Measurements from ENCODE around the gene PPP3CA. TPM values are rescaled to one million over a fixed set of nuclear protein-coding genes. Genes with fewer than 3 reads are reported as not detected.

The PPP3CA gene
- total RNA-seq, 1 experiment from 2014 or later = 129 TPM

DNA sequence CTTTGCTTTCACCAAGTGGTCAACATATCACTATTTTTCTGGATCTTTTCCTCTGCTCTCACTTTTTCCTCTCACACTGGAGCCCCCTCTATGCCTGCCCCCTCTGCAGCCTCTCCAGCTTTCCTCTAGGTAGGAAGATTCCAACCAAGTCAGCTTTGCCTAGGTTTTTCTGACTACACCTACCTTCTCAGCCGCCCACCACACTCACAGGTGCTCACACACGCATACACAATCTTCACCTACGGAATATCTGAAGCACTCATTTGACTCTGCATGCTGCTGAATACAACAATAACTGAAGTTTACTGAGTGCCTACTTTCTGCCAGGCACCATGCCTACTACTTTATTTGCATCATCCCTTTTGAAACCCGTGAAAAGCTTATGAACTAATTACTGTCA lies 328.0 kb downstream of the PPP3CA start:
- ChIA-PET CTCF (no interaction called here), POLR2A (ENCODE audit: low non-redundant PET) (no interaction called here)
- no TSS peak for BruUV-seq (replicated peaks)
- TF ChIP-seq EZH2 (IDR thresholded peaks at IDR 0.05; ENCODE audit: borderline replicate concordance, low read depth, low read length, poor library complexity, severe bottlenecking) = no peak
- TF ChIP-seq, protein P1, sequence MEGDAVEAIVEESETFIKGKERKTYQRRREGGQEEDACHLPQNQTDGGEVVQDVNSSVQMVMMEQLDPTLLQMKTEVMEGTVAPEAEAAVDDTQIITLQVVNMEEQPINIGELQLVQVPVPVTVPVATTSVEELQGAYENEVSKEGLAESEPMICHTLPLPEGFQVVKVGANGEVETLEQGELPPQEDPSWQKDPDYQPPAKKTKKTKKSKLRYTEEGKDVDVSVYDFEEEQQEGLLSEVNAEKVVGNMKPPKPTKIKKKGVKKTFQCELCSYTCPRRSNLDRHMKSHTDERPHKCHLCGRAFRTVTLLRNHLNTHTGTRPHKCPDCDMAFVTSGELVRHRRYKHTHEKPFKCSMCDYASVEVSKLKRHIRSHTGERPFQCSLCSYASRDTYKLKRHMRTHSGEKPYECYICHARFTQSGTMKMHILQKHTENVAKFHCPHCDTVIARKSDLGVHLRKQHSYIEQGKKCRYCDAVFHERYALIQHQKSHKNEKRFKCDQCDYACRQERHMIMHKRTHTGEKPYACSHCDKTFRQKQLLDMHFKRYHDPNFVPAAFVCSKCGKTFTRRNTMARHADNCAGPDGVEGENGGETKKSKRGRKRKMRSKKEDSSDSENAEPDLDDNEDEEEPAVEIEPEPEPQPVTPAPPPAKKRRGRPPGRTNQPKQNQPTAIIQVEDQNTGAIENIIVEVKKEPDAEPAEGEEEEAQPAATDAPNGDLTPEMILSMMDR (conservative IDR thresholded peaks at IDR 0.05; ENCODE audit: low read depth, low read length) = no peak
- no peak for DNase-seq (ENCODE audit: low spot score)
- Histone ChIP-seq H3K27ac (ENCODE audit: low read depth, low read length, poor library complexity, severe bottlenecking) (peak overlapping the region; percentile 3), H3K4me3 (ENCODE audit: low read depth, low read length, poor library complexity, severe bottlenecking) (no peak overlapping the region), H3K36me3 (ENCODE audit: insufficient read depth, low read length, poor library complexity, severe bottlenecking) (no peaks in the 10 kb centered on the region), H3K9me3 (ENCODE audit: low read depth, low read length, poor library complexity, severe bottlenecking) (no peaks in the 10 kb centered on the region), H3K27me3 (replicated peaks; ENCODE audit: insufficient read depth, low read depth, low read length, poor library complexity) (no peaks in the 10 kb centered on the region), H3K4me1 (ENCODE audit: insufficient read depth, low read length, poor library complexity, severe bottlenecking) (peaks cover 18% of the 10 kb centered on the region)
- intact Hi-C loops (cut with micrococcal nuclease; ENCODE audit: unreplicated experiment) = no loop called here

DNA sequence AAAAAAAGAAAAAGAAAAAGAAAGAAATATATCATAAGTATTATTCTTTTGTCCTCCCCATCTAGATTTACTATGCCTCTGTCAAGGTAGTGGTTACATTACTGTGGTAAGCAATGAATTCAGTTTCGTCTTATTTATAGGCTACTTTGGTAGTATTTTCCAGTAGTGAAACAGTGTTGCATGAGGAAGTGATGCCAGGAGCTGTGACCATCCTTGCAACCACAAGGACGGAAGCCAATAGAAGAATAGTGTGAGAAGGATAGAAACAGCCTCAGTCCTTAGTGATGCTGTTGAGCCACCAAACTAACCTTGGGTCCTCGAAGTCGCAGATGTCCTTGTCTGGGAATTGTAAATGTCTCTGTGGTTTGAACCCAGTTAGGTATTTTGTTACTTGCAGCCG lies 328.5 kb downstream of the PPP3CA start:
- no peaks in the 10 kb centered on the region for H3K27me3 ChIP-seq (replicated peaks; ENCODE audit: insufficient read depth, low read depth, low read length, poor library complexity)
- no peak for DNase-seq (ENCODE audit: low spot score)
- no peak overlapping the region for H3K27ac ChIP-seq (ENCODE audit: low read depth, low read length, poor library complexity, severe bottlenecking)
- H3K36me3 ChIP-seq (ENCODE audit: insufficient read depth, low read length, poor library complexity, severe bottlenecking) = no peaks in the 10 kb centered on the region
- H3K4me3 ChIP-seq (ENCODE audit: low read depth, low read length, poor library complexity, severe bottlenecking) = no peak overlapping the region
- no TSS peak for BruUV-seq (replicated peaks)
- POLR2A ChIA-PET (ENCODE audit: low non-redundant PET) = no interaction called here
- intact Hi-C loops (cut with micrococcal nuclease; ENCODE audit: unreplicated experiment) = no loop called here
- H3K9me3 ChIP-seq (ENCODE audit: low read depth, low read length, poor library complexity, severe bottlenecking) = no peaks in the 10 kb centered on the region
- CTCF ChIA-PET = no interaction called here
- H3K4me1 ChIP-seq (ENCODE audit: insufficient read depth, low read length, poor library complexity, severe bottlenecking) = peaks cover 18% of the 10 kb centered on the region
- TF ChIP-seq EZH2 (IDR thresholded peaks at IDR 0.05; ENCODE audit: borderline replicate concordance, low read depth, low read length, poor library complexity, severe bottlenecking) = no peak
- TF ChIP-seq, protein P1 (conservative IDR thresholded peaks at IDR 0.05; ENCODE audit: low read depth, low read length) = no peak

DNA sequence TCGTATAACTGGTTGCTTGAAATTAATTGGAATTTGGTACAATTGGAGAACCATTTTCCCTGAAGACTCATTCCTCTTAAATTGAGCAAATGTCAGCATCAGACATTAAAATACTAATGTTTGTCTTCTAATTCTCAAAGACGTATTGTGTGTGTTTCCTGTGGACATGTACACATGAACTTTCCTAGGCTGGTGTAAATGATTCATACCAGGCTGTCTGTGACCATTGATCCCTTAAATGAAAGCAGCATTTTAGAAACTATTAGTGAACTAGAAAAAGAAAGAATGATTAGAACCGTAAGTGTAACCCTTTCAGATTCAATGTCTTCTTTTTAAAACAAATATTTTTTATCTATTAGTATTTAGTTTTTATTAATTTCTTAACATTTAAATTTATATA lies 332.9 kb downstream of the PPP3CA start:
- intact Hi-C loops (cut with micrococcal nuclease; ENCODE audit: unreplicated experiment) = no loop called here
- H3K4me3 ChIP-seq (ENCODE audit: low read depth, low read length, poor library complexity, severe bottlenecking) = no peak overlapping the region

More for the DNA sequence above, 332.9 kb downstream of the PPP3CA start:
- H3K36me3 ChIP-seq (ENCODE audit: insufficient read depth, low read length, poor library complexity, severe bottlenecking) = no peaks in the 10 kb centered on the region
- POLR2A ChIA-PET (ENCODE audit: low non-redundant PET) = no interaction called here
- CTCF ChIA-PET = no interaction called here
- TF ChIP-seq EZH2 (IDR thresholded peaks at IDR 0.05; ENCODE audit: borderline replicate concordance, low read depth, low read length, poor library complexity, severe bottlenecking) = no peak
- TF ChIP-seq, protein P1 (conservative IDR thresholded peaks at IDR 0.05; ENCODE audit: low read depth, low read length) = no peak
- no peaks in the 10 kb centered on the region for H3K4me1 ChIP-seq (ENCODE audit: insufficient read depth, low read length, poor library complexity, severe bottlenecking)
- no TSS peak for BruUV-seq (replicated peaks)
- no peak overlapping the region for H3K27ac ChIP-seq (ENCODE audit: low read depth, low read length, poor library complexity, severe bottlenecking)
- no peak for DNase-seq (ENCODE audit: low spot score)
- H3K27me3 ChIP-seq (replicated peaks; ENCODE audit: insufficient read depth, low read depth, low read length, poor library complexity) = no peaks in the 10 kb centered on the region
- H3K9me3 ChIP-seq (ENCODE audit: low read depth, low read length, poor library complexity, severe bottlenecking) = no peaks in the 10 kb centered on the region

Measured in A673 (cell line).